GM18861 (cell line): Measurements from ENCODE around the gene RUNX1.

Experiments used
- ATAC-seq: cut with Tn5 transposase; IDR thresholded peaks from one replicate; pipeline ENCODE4 v1.9.1; 2021; ENCODE audit not compliant: unreplicated experiment

RUNX1 gene

DNA sequence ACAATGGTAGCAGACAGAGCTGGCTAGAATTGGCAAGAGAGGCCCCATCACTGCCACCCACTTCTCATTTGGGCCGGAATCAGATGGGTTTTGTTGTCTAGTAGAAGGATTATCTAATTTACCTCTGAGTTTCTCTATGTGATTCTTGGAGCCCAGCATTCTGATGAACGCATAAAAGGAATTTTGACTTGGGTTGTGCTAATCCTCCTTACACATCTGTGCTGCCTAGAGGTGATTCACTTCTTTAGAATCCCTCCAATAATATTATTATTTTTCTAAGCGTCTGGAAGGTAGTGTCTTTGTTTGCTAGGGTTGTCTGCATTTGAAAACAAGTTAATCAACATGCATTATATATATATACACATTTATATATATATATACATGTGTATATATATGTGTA lies 118.1 kb downstream of the RUNX1 start:
- no peak for ATAC-seq

- ATAC-seq, result no peak
These were observed 120.5 kb downstream of the RUNX1 start for GRCh38 chr21:34928637-34929036.

GRCh38 chr21:34927992-34928391 lies 121.1 kb downstream of the RUNX1 start:
- ATAC-seq, result no peak

DNA sequence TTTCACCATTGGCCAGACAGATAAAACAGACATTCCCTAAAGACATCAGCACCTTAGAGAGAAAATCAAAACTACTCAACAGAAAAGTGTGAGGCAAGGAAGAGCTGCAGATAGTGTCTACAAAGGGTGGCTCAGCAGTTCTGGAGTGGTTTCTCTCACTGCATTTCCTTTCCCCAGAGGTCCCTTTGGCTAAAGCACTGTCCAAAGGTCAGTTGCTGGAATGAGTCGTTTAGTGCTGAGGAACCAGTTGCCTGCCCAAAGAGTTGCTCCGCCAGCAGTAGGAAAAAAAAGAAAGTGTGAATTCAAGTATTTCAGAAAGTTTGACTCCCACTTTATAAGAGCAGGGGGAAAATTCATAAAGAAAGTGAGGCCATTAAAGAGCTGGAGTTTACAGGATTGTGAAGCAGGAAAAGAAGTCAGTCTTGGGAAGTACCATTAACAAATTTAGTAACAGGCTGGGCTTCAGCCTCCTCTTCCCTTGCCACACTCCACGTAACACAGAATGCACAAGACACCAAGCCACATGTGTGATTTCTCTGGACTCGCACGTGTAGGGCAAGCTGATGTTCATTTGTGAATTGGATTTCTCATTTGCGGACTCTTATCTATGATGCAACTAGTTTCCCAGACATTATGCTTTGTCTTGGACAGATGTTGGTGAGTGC lies 122.2 kb downstream of the RUNX1 start:
- no peak for ATAC-seq

GRCh38 chr21:34925597-34925996 lies 123.5 kb downstream of the RUNX1 start:
- no peak for ATAC-seq

DNA sequence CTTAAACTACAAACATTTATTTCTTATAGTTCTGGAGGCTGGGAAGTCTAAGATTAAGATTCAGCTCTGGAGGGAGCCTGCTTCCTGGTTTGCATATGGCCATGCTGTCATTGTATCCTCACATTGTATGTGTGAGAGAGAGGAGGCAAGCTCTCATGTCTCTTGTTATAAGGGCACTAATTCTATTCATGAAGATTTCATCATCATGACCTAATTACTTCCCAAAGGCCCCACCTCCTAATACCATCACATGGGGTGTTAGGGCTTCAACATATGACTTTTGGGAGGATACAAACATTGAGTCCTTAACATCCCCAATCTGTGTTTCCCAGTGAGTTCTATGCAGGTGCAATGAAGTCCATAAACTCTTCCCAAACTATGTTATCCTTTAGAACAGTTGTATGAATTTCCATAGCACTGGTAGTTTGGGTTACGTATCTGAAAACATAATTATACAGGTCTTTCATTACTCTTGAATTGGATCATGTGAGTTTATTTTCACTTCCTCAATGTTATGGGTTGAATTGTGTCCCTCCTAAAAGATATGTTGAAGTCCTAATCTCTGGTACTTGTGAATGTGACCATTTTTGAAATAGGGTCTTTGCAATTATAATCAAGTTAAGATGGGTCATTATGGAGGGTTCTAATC lies 124.2 kb downstream of the RUNX1 start:
- ATAC-seq, result no peak

GRCh38 chr21:34924194-34924593 lies 124.9 kb downstream of the RUNX1 start:
- ATAC-seq, result no peak

- ATAC-seq, result no peak
These were observed 125.5 kb downstream of the RUNX1 start for GRCh38 chr21:34923626-34924025.

- no peak for ATAC-seq
These were observed 125.9 kb downstream of the RUNX1 start for GRCh38 chr21:34923202-34923601.

DNA sequence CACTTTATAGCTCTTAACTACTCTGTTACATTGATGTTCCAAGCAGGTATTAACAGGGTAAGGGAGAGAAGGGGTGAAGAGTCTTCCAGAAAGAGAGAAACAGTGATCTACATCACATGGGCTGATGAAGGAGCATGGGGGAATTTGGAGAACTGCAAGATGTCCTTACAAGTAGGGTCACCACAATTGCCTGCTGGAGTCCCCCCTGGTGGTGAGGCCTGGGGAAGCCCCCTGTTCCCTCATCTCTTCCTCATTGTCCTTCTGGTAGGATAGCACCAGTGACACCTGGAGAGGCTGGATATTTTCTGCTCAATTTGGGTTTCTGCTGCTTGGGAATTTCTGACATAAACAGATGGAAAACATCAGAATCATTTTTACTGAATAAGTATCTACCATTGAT lies 126.6 kb downstream of the RUNX1 start:
- no peak for ATAC-seq

- no peak for ATAC-seq
These were observed 128.0 kb downstream of the RUNX1 start for GRCh38 chr21:34921151-34921550.

DNA sequence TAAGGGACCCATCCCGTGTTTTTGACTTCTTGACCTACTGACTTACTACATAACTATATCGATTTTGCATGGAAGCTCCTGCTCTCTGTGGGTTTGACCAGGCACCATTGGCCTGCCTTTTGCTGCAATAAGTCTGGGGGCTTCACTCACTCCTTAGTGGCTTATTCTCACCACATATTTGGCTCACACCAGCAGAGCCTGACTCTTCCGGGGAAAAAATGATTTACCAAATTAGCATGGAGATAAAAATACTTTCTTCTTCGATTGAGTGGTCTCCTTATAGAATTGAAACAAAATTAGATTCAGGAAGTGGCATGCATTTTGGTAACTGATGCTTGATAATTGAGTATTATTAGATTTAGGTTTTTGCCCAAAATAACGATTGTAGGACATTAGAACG lies 129.7 kb downstream of the RUNX1 start:
- ATAC-seq, result no peak

GRCh38 chr21:34916446-34916845 lies 132.7 kb downstream of the RUNX1 start:
- ATAC-seq, result no peak

DNA sequence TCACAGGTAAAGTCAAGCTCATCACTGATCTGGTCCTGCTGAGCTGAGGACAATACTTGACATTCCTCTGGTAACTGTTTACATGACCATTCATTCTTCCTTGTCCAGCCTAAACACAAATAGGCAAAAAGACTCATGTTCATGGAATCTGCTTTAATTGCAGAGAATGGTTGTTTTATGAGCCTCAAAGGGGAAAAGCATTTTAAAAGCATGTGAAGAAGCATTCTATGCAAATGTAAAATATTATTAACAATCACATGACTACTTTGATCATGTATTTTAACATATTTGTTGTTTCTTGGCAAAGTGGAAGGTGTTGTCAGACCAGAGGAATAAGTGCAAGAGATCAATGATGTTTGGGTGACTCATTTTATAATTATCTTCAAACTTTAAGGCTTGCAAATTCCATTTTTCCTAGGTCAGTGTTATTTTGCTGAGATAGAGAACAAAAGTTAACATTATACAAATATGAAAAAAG lies 133.7 kb downstream of the RUNX1 start:
- no peak for ATAC-seq

GRCh38 chr21:34914239-34914638 lies 134.9 kb downstream of the RUNX1 start:
- ATAC-seq, result no peak

- no peak for ATAC-seq
These were observed 135.3 kb downstream of the RUNX1 start for GRCh38 chr21:34913811-34914210.

DNA sequence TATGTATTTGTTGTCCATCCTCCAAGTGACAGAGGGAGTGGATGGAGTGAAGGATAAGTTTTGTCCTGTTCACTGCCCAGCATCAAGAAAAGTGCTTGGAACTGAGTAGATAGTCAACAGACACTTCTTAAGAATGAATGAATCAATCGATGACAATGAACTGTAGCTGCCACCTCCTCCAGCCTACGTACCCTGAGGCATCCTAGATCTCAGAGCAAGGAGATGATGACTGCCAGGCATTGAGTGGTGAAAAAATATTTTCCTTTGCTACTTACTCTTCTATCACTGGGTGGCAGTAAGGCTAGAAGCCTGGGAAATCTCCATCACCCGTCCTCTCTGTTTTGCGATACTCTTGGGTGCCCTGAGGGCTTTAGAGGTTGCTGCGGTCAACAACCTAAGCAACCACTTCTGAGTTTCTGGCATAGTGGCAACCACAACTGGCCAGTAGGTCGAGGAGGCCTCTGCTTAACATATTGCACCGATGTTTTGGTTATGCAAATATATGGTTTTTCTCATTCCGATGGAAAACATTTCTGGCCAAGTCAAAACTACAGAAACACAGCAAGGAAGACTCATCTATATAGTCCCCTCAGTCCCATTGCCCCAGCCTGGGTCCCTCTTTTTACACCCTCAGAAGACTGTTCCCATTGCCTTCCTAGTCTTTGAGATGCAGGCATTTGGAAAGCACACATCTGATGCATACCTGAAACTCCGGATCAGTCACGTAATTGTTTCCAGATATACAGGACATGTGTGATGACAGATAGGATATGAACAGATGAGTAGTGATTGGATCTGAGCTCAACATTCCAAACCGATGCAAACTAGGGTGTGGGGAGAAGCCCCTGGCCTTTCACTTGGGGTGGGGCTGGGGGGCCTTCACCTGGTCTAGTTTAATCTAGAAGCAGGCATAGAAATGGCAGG lies 136.8 kb downstream of the RUNX1 start:
- no peak for ATAC-seq

- no peak for ATAC-seq
These were observed 137.7 kb downstream of the RUNX1 start for GRCh38 chr21:34911360-34911759.

- ATAC-seq, result no peak
These were observed 138.7 kb downstream of the RUNX1 start for GRCh38 chr21:34910396-34910795.

GRCh38 chr21:34909492-34910292 lies 139.4 kb downstream of the RUNX1 start:
- ATAC-seq, result no peak
